ENCODE measurements around the gene CCDC141.

DNA sequence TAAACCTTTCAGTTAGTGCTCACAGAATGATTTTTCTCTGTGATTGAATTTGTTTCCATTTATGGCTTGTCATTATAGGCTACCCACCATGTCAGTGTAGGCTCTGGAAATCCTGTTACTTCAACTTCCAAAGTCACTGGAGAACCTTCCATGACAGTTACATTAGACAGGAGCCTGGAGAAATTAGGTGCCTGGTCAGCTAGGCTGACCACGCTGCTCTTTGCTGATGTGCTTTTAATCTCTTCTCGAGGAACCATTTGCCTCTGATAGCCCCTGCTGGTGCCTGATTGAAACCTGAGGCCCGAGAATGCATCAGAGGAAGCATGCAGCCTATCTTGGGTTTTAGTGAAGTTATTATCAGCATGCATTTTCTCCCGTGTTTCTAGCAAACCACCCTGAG, 213.1 kb downstream of the CCDC141 start:
- TF ChIP-seq POLR2A (IDR thresholded peaks at IDR 0.05) = no peak
- TF ChIP-seq, protein P1, sequence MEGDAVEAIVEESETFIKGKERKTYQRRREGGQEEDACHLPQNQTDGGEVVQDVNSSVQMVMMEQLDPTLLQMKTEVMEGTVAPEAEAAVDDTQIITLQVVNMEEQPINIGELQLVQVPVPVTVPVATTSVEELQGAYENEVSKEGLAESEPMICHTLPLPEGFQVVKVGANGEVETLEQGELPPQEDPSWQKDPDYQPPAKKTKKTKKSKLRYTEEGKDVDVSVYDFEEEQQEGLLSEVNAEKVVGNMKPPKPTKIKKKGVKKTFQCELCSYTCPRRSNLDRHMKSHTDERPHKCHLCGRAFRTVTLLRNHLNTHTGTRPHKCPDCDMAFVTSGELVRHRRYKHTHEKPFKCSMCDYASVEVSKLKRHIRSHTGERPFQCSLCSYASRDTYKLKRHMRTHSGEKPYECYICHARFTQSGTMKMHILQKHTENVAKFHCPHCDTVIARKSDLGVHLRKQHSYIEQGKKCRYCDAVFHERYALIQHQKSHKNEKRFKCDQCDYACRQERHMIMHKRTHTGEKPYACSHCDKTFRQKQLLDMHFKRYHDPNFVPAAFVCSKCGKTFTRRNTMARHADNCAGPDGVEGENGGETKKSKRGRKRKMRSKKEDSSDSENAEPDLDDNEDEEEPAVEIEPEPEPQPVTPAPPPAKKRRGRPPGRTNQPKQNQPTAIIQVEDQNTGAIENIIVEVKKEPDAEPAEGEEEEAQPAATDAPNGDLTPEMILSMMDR (IDR thresholded peaks at IDR 0.05) = no peak

Data from Peyer's patch (tissue), 4 donors.